H1 (cell line): ENCODE results near the gene SPDYE4. TPM values are rescaled to one million over a fixed set of nuclear protein-coding genes. Genes with fewer than 3 reads are reported as not detected.

ENCODE experiments used
- CEBPB ChIP-seq: IDR thresholded peaks from 2 replicates; pipeline ENCODE4 v1.6.1; 2012; ENCODE audit warnings: low read depth, low read length
- CREB1 ChIP-seq: IDR thresholded peaks from 2 replicates; pipeline ENCODE4 v1.6.1; 2012; ENCODE audit warnings: inconsistent platforms
- FOSL1 ChIP-seq: IDR thresholded peaks from 2 replicates; pipeline ENCODE4 v1.6.1; 2011; ENCODE audit warnings: mild to moderate bottlenecking, low read depth, low read length, moderate library complexity; ENCODE audit not compliant: insufficient read depth
- GABPA ChIP-seq: IDR thresholded peaks from 2 replicates; pipeline ENCODE4 v1.6.1; 2011; ENCODE audit warnings: mild to moderate bottlenecking, low read length, moderate library complexity, borderline replicate concordance; ENCODE audit not compliant: insufficient read depth
- PHF8 ChIP-seq: fragments of 200-600 bp; sonication (generic); conservative IDR thresholded peaks from 2 replicates; pipeline ENCODE4 v1.7.1; 2012; ENCODE audit warnings: low read depth, mild to moderate bottlenecking, inconsistent platforms, low read length, moderate library complexity
- RAD21 ChIP-seq, 2 experiments: IDR thresholded peaks in 1 of 2; conservative IDR thresholded peaks in 1 of 2; 2 replicates each; pipeline ENCODE4 v1.6.1; 2011; ENCODE audit warnings: low read depth in 2 of 2, low read length in 2 of 2, improper control_type of control experiment in 1 of 2, inconsistent platforms in 1 of 2, mild to moderate bottlenecking in 1 of 2, moderate library complexity in 1 of 2
- TCF12 ChIP-seq: IDR thresholded peaks from 2 replicates; pipeline ENCODE4 v1.6.1; 2011; ENCODE audit warnings: low read depth, mild to moderate bottlenecking, low read length
- polyA plus RNA-seq, 7 experiments: library from polyadenylated mRNA; depleted of rRNA in 3 of 7; stranded (reverse) in 5 of 7; unstranded in 2 of 7; fragments of >200 nt in 5 of 7; fragments of 200-250 nt in 2 of 7; gene quantifications; 1 replicate in 5 of 7; 2 replicates in 1 of 7; 4 replicates in 1 of 7; pipeline versions ENCODE4 v1.2.1 to v1.2.3, GENCODE V29; 2011 to 2013; ENCODE audit warnings: missing spikeins in 2 of 7, mixed read lengths in 2 of 7
- total RNA-seq: library from RNA; stranded (reverse); fragmentation: NEBNext Ultra II Directional; extraction: Animal tissue kit (Norgen Biotek cat#: 25700); gene quantifications from 2 replicates; pipeline ENCODE4 v1.2.1, GENCODE V29; 2021
- TF ChIP-seq, protein P1 (sequence below): IDR thresholded peaks from 2 replicates; pipeline ENCODE4 v1.6.1; 2012; ENCODE audit warnings: low read length, inconsistent platforms

Gene SPDYE4
- total and polyA plus RNA-seq, 2 of the 8 experiments (the other 6 are each of a cell fraction or from before 2014, with no cell fraction given) = not detected

DNA sequence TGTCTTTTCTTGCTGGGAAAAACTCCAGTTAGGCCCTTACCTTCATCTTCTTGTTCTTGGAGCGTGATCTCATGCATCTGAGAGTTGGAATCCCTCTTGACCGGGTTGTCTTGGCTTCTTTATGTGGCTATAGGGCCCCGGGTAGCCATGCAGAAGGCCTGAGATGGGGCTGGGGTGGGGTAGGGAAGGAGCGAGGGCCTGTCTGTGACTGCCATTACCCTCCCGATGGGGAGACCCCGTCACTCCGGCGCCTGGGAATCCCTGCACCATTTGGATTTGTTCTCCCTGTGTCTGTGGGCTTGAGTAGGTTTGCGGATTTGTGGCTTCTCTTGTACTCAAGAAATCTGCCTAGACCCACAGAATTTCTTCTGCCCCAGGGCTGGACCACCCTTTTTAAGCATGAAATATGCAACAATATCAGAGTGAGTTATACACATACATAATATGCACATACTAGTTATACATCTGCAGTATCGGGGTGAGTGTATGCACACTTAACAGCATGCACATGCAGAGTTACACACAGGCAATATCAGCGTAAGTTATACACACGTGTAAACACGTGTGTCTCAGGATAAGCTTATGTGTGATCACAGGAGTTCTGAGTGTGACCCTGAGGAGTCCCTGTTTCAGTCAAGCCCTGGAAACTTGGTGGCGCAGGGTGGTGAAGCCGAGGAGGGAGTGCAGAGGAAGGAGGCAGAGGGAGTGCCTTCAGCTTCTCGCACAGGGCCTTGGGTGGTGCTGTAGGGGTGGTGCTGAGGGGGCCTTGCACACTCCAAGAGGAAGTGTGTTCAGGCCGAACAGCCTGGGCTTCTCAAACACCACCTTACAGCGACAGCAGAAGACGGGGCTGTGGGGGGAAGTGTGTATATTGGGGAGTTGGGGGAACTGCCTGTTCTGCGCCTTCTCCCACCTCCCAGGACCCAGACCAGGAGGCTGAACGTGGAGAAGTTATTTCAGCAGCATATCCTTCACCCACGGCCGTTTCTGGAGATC is 32.2 kb downstream of the SPDYE4 start (continued):
- no peak for TF ChIP-seq FOSL1
- TF ChIP-seq PHF8 = no peak
- no peak for TF ChIP-seq GABPA
- TF ChIP-seq RAD21 (IDR thresholded peaks at IDR 0.05 in 1 of 2, conservative IDR thresholded peaks at IDR 0.05 in 1 of 2; ENCODE audit: low read depth in 2 of 2, low read length in 2 of 2) = no peak
- TF ChIP-seq TCF12 = no peak
- TF ChIP-seq CREB1 = no peak
- TF ChIP-seq, protein P1, sequence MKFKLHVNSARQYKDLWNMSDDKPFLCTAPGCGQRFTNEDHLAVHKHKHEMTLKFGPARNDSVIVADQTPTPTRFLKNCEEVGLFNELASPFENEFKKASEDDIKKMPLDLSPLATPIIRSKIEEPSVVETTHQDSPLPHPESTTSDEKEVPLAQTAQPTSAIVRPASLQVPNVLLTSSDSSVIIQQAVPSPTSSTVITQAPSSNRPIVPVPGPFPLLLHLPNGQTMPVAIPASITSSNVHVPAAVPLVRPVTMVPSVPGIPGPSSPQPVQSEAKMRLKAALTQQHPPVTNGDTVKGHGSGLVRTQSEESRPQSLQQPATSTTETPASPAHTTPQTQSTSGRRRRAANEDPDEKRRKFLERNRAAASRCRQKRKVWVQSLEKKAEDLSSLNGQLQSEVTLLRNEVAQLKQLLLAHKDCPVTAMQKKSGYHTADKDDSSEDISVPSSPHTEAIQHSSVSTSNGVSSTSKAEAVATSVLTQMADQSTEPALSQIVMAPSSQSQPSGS = no peak
- TF ChIP-seq CEBPB = no peak
